ENCODE data around the gene NMT2.
A peak's percentile ranks its signal among the peaks of the same experiment; 100 is the strongest.

Gene NMT2

DNA sequence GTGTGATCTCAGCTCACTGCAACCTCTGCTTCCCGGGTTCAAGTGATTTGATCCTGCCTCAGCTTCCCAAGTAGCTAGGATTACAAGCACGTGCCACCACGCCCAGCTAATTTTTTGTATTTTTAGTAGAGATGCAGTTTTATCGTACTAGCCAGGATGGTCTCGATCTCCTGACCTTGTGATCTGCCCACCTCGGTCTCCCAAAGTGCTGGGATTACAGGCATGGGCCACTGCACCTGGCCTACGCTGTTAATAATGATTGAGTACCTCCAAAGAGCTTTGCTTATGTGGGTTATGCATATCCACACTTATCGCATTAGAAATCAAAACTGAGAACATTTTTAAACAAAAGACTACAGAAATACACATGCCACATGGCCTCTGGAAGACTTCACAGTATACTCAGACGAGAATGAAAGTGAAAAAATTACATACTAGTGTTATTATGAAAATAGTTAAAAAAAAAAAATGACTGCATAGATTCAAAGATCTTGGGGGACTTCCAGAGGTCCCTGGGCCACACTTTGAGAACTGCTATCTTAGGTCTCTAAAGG, 45.9 kb downstream of the NMT2 start:
- H3K27ac ChIP-seq = peak overlapping the region; percentile 78

DNA sequence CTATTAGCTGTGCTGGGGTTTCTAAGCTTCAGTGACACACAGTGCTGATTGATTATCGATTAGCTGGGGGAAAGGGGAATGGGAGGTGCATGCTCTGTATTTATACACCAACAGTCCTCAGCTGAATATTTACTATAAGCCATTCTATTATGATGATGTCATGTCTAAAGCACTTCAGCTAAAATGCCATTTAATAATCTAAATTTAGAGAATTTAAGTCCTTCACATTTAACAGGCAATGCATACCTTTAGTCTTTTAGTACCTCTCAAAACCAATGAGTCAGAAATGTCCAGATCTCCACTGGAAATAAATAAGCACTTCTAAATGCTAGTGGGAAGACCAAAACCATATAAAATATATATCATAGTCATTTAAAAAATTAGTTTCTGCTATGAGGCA, 46.8 kb downstream of the NMT2 start:
- H3K27ac ChIP-seq = peak overlapping the region; percentile 78; the same call in 1 of the 2 replicates
- TF ChIP-seq, protein P1, sequence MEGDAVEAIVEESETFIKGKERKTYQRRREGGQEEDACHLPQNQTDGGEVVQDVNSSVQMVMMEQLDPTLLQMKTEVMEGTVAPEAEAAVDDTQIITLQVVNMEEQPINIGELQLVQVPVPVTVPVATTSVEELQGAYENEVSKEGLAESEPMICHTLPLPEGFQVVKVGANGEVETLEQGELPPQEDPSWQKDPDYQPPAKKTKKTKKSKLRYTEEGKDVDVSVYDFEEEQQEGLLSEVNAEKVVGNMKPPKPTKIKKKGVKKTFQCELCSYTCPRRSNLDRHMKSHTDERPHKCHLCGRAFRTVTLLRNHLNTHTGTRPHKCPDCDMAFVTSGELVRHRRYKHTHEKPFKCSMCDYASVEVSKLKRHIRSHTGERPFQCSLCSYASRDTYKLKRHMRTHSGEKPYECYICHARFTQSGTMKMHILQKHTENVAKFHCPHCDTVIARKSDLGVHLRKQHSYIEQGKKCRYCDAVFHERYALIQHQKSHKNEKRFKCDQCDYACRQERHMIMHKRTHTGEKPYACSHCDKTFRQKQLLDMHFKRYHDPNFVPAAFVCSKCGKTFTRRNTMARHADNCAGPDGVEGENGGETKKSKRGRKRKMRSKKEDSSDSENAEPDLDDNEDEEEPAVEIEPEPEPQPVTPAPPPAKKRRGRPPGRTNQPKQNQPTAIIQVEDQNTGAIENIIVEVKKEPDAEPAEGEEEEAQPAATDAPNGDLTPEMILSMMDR (conservative IDR thresholded peaks at IDR 0.05) = no peak

More for the DNA sequence above, 45.9 kb downstream of the NMT2 start:
- TF ChIP-seq, protein P1 (conservative IDR thresholded peaks at IDR 0.05) = no peak

DNA sequence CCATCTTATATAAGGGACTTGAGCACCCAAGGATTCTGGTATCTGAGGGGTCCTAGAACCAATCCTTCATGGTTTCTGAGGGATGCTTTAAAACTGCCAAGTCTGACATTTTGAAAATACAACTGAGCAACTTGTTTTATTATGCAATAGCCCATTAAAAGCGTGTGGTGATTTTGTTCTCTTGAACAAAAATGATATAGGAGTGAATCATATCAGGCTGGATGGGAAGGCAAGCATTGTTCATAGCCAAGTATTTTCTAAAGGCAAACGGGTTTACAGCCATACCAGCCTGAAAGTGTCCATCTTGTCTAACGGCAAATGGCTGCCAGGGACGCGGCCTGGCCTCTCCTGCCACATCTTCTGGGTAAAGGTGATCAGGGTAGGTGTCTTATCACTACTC, 48.0 kb downstream of the NMT2 start:
- TF ChIP-seq, protein P1 (conservative IDR thresholded peaks at IDR 0.05) = no peak
- no peak overlapping the region for H3K27ac ChIP-seq

DNA sequence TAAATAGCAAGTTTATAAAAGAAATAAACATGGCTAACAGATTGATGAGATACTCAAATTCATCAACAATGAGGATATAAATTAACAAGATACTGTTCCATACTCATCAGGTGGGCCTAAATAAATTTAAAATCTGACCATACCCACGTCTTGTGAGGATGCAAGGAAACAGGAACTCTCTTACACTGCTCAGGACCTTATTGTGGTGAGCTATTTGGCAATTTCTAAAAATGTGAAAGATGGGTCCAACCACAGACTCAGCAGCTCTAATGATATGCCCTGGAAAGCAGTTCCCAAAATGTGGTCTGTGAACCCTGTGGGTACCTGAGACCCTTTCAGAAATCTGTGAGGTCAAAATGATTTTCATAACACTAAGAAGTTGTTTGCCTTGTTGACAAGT, 49.9 kb downstream of the NMT2 start:
- TF ChIP-seq, protein P1 (conservative IDR thresholded peaks at IDR 0.05) = no peak
- no peak overlapping the region; the same call in 1 of the 2 replicates for H3K27ac ChIP-seq

DNA sequence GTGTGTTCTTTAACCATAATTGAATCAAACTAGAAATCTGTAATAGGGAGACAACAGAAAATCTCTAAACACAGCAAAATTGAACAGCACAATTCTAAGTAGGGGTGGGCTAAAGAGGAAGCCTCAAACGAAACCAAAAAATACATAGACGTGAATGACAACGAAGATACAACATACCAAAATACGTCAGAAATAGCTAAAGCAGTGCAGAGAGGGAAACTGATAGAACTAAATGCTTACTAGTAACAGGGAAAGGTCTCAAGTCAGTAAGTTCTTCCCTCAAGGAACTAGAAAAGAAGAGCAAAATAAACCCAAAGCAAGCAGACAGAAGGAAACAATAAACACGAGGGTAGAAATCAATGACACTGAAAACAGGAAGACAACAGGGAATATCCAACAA, 52.3 kb downstream of the NMT2 start:
- TF ChIP-seq, protein P1 (conservative IDR thresholded peaks at IDR 0.05) = no peak
- no peak overlapping the region for H3K27ac ChIP-seq

DNA sequence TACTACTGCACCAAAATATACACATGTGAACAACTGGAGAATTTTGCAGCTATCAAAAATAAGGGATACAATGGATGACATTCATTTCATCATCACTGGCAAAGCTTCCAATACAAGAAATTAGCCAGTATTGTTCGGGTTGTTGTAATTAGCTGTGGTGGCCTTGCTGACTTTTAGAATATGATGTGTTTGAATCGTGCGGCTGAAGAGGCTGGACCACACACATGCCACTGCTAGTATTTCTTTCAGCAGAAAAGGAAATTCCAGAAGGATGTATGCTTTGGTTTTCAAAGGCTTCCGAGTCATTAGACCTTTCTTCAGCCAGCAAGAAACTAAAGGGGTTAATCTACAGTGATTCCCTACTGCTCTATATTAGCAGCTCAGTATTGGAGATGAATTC, 54.7 kb downstream of the NMT2 start:
- no peak overlapping the region for H3K27ac ChIP-seq
- TF ChIP-seq, protein P1 (conservative IDR thresholded peaks at IDR 0.05) = no peak

DNA sequence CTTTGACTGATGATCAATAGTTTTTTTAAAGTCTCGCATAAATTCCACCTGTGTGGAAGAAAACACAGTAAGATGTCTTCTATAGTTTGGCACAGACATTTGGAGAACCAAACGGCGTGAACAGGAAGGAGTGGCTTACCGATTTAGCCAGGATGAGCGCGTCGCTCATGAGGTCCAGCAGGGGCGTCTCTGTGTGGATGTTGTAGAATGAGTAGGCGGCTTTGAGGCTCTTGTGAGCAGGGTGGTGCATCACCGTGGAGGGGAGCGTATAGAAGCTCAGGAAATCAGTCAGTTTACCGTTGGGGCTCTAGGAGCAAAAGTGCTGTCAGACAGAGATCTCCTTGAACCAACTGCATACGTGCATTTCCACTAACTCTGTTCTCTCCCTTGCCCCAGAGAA, 55.8 kb downstream of the NMT2 start:
- TF ChIP-seq, protein P1 (conservative IDR thresholded peaks at IDR 0.05) = no peak

More for the DNA sequence above, 55.8 kb downstream of the NMT2 start:
- H3K27ac ChIP-seq = no peak overlapping the region
